ENCODE measurements around the gene IL1R1. TPM values are rescaled to one million over a fixed set of nuclear protein-coding genes. Genes with fewer than 3 reads are reported as not detected.
"Not testable (repeated sequence)": the region's sequence is repeated elsewhere in the genome, so short reads cannot be mapped to it uniquely, and the experiment has no call there.

IL1R1 gene
- total and polyA plus RNA-seq, 11 donors, result 10.9 to 49.0 (median 19.6) TPM

- no peaks in the 10 kb centered on the region for H3K36me3 ChIP-seq
- WGBS, 4 donors, result 17 to 23% (median 20%) methylated on average over 11 to 15 of the region's 15 CpGs
These were observed 38.3 kb upstream of the IL1R1 start for GRCh38 chr2:102103992-102104871.

GRCh38 chr2:102106133-102106556 lies 36.4 kb upstream of the IL1R1 start:
- intact Hi-C loops (cut with DNase I), result loop anchor here in 2 of 10 donors (5.0 to 10.0 kb wide), 2 partner anchors 34 to 59 kb away; no protein-coding TSS in a partner anchor
- WGBS, 4 donors, result 78 to 83% (median 80%) methylated on average over 5 of the region's 5 CpGs
- Histone ChIP-seq H3K9me3 (peaks cover 0 to 5% (median 0%) of the 10 kb centered on the region in 12 donors), H3K4me3 (peak overlapping the region in 1 of 12 donors; percentile 44), H3K27ac (peak overlapping the region in 1 of 12 donors; percentile 17), H3K27me3 (no peaks in the 10 kb centered on the region), H3K36me3 (no peaks in the 10 kb centered on the region), H3K4me1 (peaks cover 0 to 18% (median 6%) of the 10 kb centered on the region in 12 donors)
- DNase-seq (no peak), ATAC-seq (peak in 1 of 4 donors; percentile 50)
- TF ChIP-seq POLR2A (IDR thresholded peaks at IDR 0.05) (no peak), CTCF (IDR thresholded peaks at IDR 0.05) (no peak)

More at GRCh38 chr2:102103992-102104871, 38.3 kb upstream of the IL1R1 start:
- H3K4me1 ChIP-seq, result peaks cover 0 to 21% (median 6%) of the 10 kb centered on the region in 12 donors
- intact Hi-C loops (cut with DNase I), result loop anchor here in 1 of 10 donors (10.0 kb wide), 1 partner anchor 61 kb away; no protein-coding TSS in a partner anchor
- TF ChIP-seq CTCF (IDR thresholded peaks at IDR 0.05), result no peak
- TF ChIP-seq POLR2A (IDR thresholded peaks at IDR 0.05), result no peak
- H3K27ac ChIP-seq, result peak overlapping the region; percentile 11 to 74 (median 67)
- no peaks in the 10 kb centered on the region for H3K27me3 ChIP-seq
- ATAC-seq (peak; percentile 60 to 89 (median 83)), DNase-seq (peak in 4 of 5 donors; percentile 52 to 82 (median 64))
- H3K4me3 ChIP-seq, result peak overlapping the region; percentile 5 to 60 (median 42)
- H3K9me3 ChIP-seq, result peaks cover 0 to 5% (median 0%) of the 10 kb centered on the region in 12 donors

- Histone ChIP-seq H3K4me3 (peak overlapping the region in 1 of 12 donors; percentile 44), H3K4me1 (peaks cover 0 to 18% (median 6%) of the 10 kb centered on the region in 12 donors)
- H3K9me3 ChIP-seq, H3K36me3 ChIP-seq, H3K27ac ChIP-seq, DNase-seq, H3K27me3 ChIP-seq, ATAC-seq: not testable (repeated sequence)
- WGBS, 4 donors, result 87 to 93% (median 88%) methylated on average over 4 to 6 of the region's 6 CpGs
- intact Hi-C loops (cut with DNase I), result loop anchor here in 2 of 10 donors (5.0 to 10.0 kb wide), 2 partner anchors 35 to 58 kb away; no protein-coding TSS in a partner anchor
These were observed 35.5 kb upstream of the IL1R1 start for GRCh38 chr2:102106813-102107740.

GRCh38 chr2:102107741-102108070 lies 34.8 kb upstream of the IL1R1 start:
- Histone ChIP-seq H3K27me3 (no peaks in the 10 kb centered on the region), H3K36me3 (no peaks in the 10 kb centered on the region), H3K4me3 (no peak overlapping the region), H3K27ac (no peak overlapping the region), H3K9me3 (peaks cover 0 to 2% (median under 1%) of the 10 kb centered on the region in 12 donors), H3K4me1 (peaks cover 0 to 18% (median 6%) of the 10 kb centered on the region in 12 donors)
- intact Hi-C loops (cut with DNase I), result loop anchor here in 2 of 10 donors (5.0 to 10.0 kb wide), 2 partner anchors 35 to 57 kb away; no protein-coding TSS in a partner anchor
- WGBS, 4 donors, result 93 to 96% (median 95%) methylated on average over 3 of the region's 3 CpGs
- DNase-seq (no peak), ATAC-seq (no peak)
- TF ChIP-seq POLR2A (IDR thresholded peaks at IDR 0.05) (no peak), CTCF (IDR thresholded peaks at IDR 0.05) (no peak)
